EH (cell line): ENCODE results near the gene NKAIN1.
"Not testable (repeated sequence)": the region's sequence is repeated elsewhere in the genome, so short reads cannot be mapped to it uniquely, and the experiment has no call there.

Experiments
- DNase-seq: peaks from one replicate; pipeline ENCODE4 v3.0.0-alpha.2; 2015; ENCODE audit warnings: low read depth

NKAIN1 gene

DNA sequence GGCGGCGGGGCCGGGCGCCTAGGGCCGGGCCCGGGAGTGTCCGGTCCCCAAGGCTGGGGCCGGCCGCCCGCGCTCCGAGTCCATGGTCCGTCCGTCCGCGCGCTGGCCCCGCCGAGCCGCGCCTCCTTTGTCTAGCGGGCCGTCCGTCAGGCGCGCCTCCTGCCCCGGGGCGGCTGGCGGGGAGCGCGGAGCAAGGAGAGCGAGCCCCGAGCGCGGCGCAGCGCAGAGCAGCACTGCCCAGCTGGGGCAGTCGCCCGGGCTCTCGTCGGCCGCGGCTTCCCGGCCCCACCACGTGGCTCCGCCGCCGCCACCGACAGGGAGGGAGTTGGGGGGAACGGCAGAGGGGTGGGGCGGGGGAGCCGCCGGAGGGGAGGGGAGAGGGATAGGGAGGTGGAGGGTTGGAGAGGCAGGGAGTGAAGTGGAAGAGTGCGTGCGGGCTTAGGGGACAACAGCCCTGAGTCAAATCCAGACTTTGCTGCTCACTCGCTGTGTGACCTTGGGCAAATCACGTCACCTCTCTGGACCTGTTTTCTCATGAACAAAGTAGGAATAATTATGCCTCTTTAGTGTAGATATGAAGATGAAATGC lies at the start of gene NKAIN1:
Gene NKAIN1 (minus strand): TSS at position 235 of the 589 bp plus-strand sequence. CDS start 340 bp downstream, outside the sequence.
- DNase-seq: peak; percentile 52

GRCh38 chr1:31289021-31289420 lies 49.3 kb upstream of the NKAIN1 start:
- no peak for DNase-seq

GRCh38 chr1:31287791-31288190 lies 48.1 kb upstream of the NKAIN1 start:
- not testable (repeated sequence) for DNase-seq

- DNase-seq: not testable (repeated sequence)
Measured at GRCh38 chr1:31282426-31282825, 42.7 kb upstream of the NKAIN1 start.

- no peak for DNase-seq
Measured at GRCh38 chr1:31273619-31274018, 33.9 kb upstream of the NKAIN1 start.

DNA sequence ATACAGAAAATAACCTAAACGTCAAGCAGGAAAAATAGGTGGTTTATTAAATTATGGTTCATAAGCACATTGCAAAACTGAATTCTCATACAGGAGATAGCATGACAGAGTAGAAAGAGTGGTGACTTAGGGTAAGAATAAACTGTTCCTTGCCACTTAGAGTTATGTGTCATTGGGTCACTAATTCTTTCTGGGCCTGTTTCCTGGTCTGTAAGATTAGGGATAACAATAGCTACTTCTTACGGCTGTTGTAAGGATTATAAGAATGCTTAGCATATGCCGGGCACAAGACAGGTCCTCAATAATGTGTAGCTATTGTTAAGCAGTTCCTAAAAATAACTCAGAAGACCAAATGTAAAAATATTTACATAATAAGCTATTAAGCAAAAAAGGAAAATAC lies 32.7 kb upstream of the NKAIN1 start:
- DNase-seq: no peak

DNA sequence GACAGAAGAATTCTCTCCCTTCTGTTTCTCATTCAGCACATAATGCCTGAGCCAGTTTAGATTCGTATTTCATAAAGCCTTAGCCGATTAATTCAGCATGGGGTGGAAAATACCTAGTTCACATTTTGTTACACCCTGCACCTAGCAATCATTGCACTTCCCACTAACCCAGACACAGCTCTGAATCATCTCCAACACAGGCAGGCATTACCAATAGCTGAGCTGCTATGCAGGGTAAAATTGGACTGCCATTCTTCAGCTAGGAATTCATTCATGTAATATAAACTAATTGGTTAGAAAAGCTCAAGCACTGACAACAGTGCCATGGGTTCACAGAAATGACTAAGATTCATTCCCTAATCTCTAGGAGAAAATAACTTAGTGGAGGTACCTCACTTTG lies 26.9 kb upstream of the NKAIN1 start:
- DNase-seq: peak; percentile 18

DNA sequence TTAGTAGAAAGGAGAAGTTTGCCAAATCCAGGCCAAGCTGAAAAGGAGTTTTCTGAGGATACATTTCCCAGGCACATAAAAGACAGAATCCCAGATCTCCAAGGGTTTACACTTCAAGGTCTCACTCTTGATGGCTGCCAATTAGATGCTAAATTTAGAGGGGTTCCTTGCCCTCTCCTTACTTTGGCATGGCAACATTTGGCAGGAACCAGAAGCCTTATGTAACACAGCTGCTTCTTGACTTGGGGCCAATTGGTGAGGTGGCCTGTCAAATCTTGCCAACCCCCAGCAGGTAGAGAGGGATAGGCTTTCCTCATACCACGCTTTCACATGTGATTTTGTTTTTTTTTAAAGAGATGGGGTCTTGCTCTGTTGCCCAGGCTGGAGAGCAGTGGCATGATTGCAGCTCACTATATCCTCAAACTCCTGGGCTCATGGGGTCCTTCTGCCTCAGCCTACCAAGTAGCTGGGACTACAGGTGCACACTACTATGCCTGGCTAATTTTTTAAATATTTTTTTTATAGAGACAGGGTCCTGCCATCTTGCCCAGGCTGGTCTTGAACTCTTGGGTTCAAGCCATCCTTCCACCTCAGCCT lies 25.2 kb upstream of the NKAIN1 start:
- no peak for DNase-seq

DNA sequence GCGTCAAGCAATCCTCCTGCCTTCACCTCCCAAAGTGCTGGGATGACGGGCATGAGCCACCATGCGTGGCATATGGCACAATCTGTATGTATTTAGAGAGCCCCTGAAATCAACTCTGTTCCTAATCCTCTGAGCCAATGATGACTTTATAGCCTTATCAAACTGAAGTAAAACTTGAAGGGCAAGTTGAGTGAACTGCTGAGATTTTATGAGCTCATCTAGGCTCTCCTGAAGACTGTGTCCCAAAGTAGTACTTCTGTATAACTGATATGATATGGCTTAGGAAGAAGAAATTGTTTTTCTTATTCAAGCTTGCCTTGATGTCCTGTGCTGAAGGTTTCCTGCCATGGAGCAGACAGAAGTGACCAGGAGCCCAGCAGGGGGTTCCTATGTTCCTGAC lies 23.7 kb upstream of the NKAIN1 start:
- DNase-seq: no peak

DNA sequence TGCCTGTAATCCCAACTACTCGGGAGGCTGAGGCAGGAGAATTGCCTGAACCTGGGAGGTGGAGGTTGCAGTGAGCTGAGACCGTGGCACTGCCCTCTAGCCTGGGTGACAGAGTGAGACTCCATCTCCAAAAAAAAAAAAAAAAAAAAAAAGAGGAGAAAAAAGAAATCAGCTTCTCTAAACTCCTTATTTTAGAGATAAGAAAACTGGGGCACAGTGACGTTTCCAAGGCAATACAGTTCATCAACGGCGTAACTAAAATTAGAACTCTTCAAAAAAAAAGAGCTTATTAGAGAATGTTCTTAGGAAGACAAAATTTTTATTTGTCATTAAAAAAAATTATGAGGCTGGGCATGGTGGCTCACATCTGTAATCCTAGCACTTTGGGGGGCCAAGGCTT lies 22.7 kb upstream of the NKAIN1 start:
- DNase-seq: not testable (repeated sequence)

- no peak for DNase-seq
Measured at GRCh38 chr1:31261916-31262315, 22.2 kb upstream of the NKAIN1 start.

DNA sequence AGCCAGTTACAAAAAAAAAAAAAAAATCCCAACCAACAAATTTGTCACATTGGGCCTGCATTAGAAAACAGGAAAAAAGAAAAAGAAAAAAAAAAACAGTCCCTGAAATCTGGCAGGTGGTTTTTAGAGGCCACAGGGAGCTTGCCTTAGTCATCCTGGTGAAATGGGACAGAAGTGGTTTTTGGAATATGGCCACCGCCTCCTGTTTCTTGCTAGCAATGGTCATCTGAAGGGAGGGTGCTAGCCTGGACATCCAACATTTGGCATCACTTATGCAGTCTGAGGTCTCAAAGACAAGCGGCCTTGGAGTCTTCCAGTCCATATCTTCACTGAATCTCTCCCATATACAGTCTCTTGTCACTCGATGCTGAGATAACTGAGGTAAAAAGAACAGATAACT lies 20.1 kb upstream of the NKAIN1 start:
- DNase-seq: no peak

DNA sequence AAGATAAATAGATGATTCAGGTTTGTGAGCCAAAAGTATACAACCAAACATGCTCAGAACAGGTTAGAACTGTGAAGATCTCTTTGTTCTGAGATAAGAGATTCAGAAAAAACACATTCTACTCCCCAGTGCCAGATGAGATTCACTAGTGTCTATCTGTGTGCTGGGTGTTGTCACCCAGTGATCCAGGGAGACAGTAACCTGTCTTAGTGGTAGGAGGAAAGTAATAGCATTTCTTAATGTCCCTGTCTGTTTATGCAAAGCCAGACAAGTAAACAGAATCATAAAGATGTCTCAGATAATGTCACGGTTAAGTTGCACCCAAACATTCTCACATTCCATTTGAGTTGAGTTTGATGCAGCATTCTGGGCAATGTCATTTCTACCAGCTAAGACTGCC lies 18.9 kb upstream of the NKAIN1 start:
- DNase-seq: no peak

DNA sequence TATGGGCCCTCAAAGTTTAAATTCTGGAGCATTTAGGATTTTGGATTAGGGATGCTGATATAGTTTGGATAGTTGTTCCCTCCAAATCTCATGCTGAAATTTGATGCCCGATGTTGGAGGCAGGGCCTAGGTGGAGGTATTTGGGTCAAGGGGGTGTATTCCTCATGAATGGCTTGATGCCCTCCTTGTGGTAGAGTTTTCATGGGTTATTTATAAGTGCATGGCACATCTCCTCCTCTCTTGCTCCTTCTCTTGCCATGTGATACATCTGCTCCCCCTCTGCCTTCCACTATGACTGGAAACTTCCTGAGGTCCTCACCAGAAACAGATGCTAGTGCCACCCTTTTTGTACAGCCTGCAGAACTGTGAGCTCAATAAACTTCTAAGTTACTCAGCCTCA lies 17.5 kb upstream of the NKAIN1 start:
- no peak for DNase-seq

DNA sequence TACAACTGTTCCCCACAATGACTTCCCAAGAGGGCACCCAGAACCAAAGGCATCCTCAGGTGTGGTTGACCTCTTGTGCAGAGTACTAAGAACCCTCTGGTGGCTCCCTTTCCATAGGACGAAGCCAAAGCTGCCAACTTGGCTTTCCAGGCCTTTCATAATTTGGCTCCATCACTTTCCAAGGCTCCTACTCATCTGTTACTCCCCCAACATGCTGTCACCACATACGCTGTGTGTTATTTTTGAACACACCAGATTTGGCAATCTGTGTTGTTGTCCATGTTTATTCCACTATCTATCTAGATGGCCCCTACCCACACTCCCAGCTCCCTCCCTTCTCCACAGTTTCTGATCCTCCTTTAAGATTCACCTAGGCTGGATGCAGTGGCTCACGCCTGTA lies 10.2 kb upstream of the NKAIN1 start:
- DNase-seq: no peak

GRCh38 chr1:31248276-31248675 lies 8.6 kb upstream of the NKAIN1 start:
- peak; percentile 43 for DNase-seq

DNA sequence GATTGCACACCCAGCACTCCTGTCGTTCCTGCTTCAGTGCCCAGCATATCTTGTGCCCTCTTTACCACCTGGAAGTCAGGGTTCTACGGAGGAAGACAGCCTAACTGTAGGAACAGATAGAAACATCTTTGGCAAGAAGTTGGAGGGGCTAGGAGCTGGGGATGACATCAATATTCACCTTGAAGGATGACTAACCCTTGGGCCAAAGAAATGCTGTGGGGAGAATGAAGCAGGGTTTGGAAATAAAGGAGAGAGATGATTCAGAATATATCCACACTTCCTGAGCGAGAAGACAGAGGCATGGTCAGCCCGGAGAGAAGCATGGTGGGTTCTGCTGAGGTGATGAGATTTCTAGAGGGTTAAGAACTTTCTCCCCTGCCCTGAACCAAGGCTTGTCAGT lies 4.6 kb upstream of the NKAIN1 start:
- peak; percentile 7 for DNase-seq

DNA sequence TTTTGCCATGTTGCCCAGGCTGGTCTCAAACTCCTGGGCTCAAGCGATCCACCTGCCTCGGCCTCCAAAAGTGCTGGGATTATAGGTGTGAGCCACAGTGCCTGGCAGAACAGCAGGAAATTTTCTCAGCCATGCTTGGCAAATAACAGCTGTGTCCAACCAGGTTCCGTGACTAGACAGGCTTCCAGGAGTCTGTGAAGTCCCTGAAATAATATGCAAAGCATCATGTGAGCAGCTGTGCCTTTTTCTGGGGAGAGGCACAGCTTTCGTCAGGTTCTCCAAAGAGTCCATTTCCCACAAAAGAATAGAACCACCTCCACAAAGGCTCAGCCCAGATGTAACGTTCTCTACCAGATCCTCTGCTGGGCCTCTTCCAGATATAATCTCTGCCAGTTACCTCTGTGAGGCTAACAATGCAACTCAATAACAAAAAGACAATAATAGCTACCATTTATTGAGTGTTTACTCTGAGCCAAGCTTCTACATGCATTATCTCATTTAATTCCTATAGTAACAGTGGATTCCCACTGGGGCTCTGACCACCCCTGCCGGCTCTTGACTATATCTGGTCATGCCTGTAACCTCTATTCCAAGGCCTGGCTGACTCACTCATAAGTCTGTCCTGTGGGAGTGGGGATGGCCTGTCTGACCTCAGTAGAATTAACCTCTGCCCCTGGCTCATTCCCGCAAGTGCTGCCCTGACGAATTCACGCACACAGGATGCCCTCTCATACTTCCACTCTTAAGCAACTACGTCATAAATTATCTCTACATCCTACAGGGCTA lies 4.0 kb upstream of the NKAIN1 start:
- DNase-seq: peak; percentile 12

GRCh38 chr1:31241321-31241720 lies 1.6 kb upstream of the NKAIN1 start:
- no peak for DNase-seq

- peak; percentile 11 for DNase-seq
Measured at GRCh38 chr1:31238986-31239613, 587 bp downstream of the NKAIN1 start.

DNA sequence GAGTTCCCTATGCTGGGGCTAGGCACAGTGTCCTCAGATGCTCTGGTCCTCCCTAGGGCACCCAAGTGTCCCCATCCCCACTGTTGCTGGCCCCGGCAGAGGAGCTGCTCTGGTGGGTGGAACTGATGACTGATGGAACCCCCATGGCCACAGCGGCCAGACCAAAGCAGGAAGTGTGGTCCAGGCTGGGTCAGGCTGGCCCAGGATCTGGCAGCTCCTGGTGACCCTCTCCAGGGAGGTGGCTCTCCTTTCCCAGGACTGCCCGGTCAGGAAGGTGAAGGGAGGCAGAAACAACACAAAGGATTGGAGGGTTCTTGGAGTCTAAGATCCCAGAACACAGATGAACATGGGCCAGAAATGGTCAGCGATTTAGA lies 1.1 kb downstream of the NKAIN1 start:
- no peak for DNase-seq

- DNase-seq: no peak
Measured at GRCh38 chr1:31234870-31235269, 4.8 kb downstream of the NKAIN1 start.

- no peak for DNase-seq
Measured at GRCh38 chr1:31234123-31234708, 5.5 kb downstream of the NKAIN1 start.
